BLaER1 (cell line): Measurements from ENCODE around the gene HPCAL1.
A peak's percentile ranks its signal among the peaks of the same experiment; 100 is the strongest.

Experiments used
- H3K27ac ChIP-seq: shearing (Covaris generic); formaldehyde crosslinking; 2 replicates; pipeline ENCODE4 v1.8.1; 2022
- H3K27me3 ChIP-seq: shearing (Covaris generic); formaldehyde crosslinking; 2 replicates; pipeline ENCODE4 v1.8.1; 2022
- H3K36me3 ChIP-seq: shearing (Covaris generic); formaldehyde crosslinking; 2 replicates; pipeline ENCODE4 v1.8.1; 2022
- H3K4me1 ChIP-seq: shearing (Covaris generic); formaldehyde crosslinking; 2 replicates; pipeline ENCODE4 v1.8.1; 2022
- H3K4me2 ChIP-seq: shearing (Covaris generic); formaldehyde crosslinking; 2 replicates; pipeline ENCODE4 v1.8.1; 2022
- H3K4me3 ChIP-seq: shearing (Covaris generic); formaldehyde crosslinking; 2 replicates; pipeline ENCODE4 v1.8.1; 2022
- H3K9ac ChIP-seq: shearing (Covaris generic); formaldehyde crosslinking; 2 replicates; pipeline ENCODE4 v1.8.1; 2022
- H3K9me3 ChIP-seq: shearing (Covaris generic); formaldehyde crosslinking; 2 replicates; pipeline ENCODE4 v1.8.1; 2022
- H4K20me1 ChIP-seq: shearing (Covaris generic); formaldehyde crosslinking; 2 replicates; pipeline ENCODE4 v1.8.1; 2022
- Cebpa-rat ChIP-seq: shearing (Covaris generic); IDR thresholded peaks from 2 replicates; pipeline ENCODE4 v1.8.1; 2022

HPCAL1 gene

GRCh38 chr2:10277293-10278028, 25.2 kb upstream of the HPCAL1 start:
- Histone ChIP-seq H4K20me1 (no peaks in the 10 kb centered on the region), H3K4me1 (peaks cover 7% of the 10 kb centered on the region), H3K4me3 (no peak overlapping the region), H3K27ac (no peak overlapping the region), H3K27me3 (no peaks in the 10 kb centered on the region), H3K9me3 (no peaks in the 10 kb centered on the region), H3K4me2 (no peak overlapping the region), H3K9ac (no peak overlapping the region), H3K36me3 (no peaks in the 10 kb centered on the region)
- TF ChIP-seq Cebpa-rat, result no peak

GRCh38 chr2:10278029-10278762, 24.5 kb upstream of the HPCAL1 start:
- Histone ChIP-seq H3K9ac (no peak overlapping the region), H3K27ac (no peak overlapping the region), H3K4me1 (peaks cover 14% of the 10 kb centered on the region), H3K9me3 (no peaks in the 10 kb centered on the region), H3K27me3 (no peaks in the 10 kb centered on the region), H3K36me3 (no peaks in the 10 kb centered on the region), H4K20me1 (no peaks in the 10 kb centered on the region), H3K4me2 (no peak overlapping the region), H3K4me3 (no peak overlapping the region)
- TF ChIP-seq Cebpa-rat, result no peak

GRCh38 chr2:10278763-10279471, 23.8 kb upstream of the HPCAL1 start:
- Histone ChIP-seq H3K4me2 (no peak overlapping the region), H3K27me3 (no peaks in the 10 kb centered on the region), H4K20me1 (no peaks in the 10 kb centered on the region), H3K36me3 (no peaks in the 10 kb centered on the region), H3K4me3 (no peak overlapping the region), H3K9ac (no peak overlapping the region), H3K9me3 (no peaks in the 10 kb centered on the region), H3K27ac (no peak overlapping the region), H3K4me1 (peaks cover 22% of the 10 kb centered on the region)
- TF ChIP-seq Cebpa-rat, result no peak

GRCh38 chr2:10279472-10279870, 23.2 kb upstream of the HPCAL1 start:
- no peak overlapping the region for H3K9ac ChIP-seq
- H3K9me3 ChIP-seq, result no peaks in the 10 kb centered on the region
- H3K4me1 ChIP-seq, result peaks cover 27% of the 10 kb centered on the region
- no peak for TF ChIP-seq Cebpa-rat
- H3K27ac ChIP-seq, result no peak overlapping the region
- H3K4me3 ChIP-seq, result no peak overlapping the region
- H3K36me3 ChIP-seq, result no peaks in the 10 kb centered on the region
- H4K20me1 ChIP-seq, result no peaks in the 10 kb centered on the region
- H3K4me2 ChIP-seq, result no peak overlapping the region
- no peaks in the 10 kb centered on the region for H3K27me3 ChIP-seq

- Histone ChIP-seq H3K9me3 (no peaks in the 10 kb centered on the region), H3K4me1 (peaks cover 33% of the 10 kb centered on the region), H3K27me3 (no peaks in the 10 kb centered on the region), H4K20me1 (no peaks in the 10 kb centered on the region), H3K36me3 (no peaks in the 10 kb centered on the region), H3K9ac (no peak overlapping the region), H3K4me3 (no peak overlapping the region), H3K4me2 (no peak overlapping the region), H3K27ac (no peak overlapping the region)
- no peak for TF ChIP-seq Cebpa-rat
Observed at GRCh38 chr2:10279946-10280463, 22.7 kb upstream of the HPCAL1 start.

- H3K27ac ChIP-seq, result no peak overlapping the region
- H3K9me3 ChIP-seq, result no peaks in the 10 kb centered on the region
- H3K27me3 ChIP-seq, result no peaks in the 10 kb centered on the region
- no peaks in the 10 kb centered on the region for H4K20me1 ChIP-seq
- peak overlapping the region; percentile 75; the same call in 1 of the 2 replicates for H3K4me2 ChIP-seq
- H3K4me1 ChIP-seq, result peaks cover 51% of the 10 kb centered on the region
- no peak overlapping the region for H3K9ac ChIP-seq
- no peak for TF ChIP-seq Cebpa-rat
- H3K4me3 ChIP-seq, result no peak overlapping the region
- no peaks in the 10 kb centered on the region for H3K36me3 ChIP-seq
Observed at GRCh38 chr2:10281891-10282290, 20.8 kb upstream of the HPCAL1 start.

GRCh38 chr2:10282611-10283105, 20.0 kb upstream of the HPCAL1 start:
- Histone ChIP-seq H3K27me3 (no peaks in the 10 kb centered on the region), H3K36me3 (no peaks in the 10 kb centered on the region), H3K4me1 (peaks cover 55% of the 10 kb centered on the region), H3K4me3 (no peak overlapping the region), H3K9me3 (no peaks in the 10 kb centered on the region), H3K9ac (peak overlapping the region; percentile 32; the same call in 1 of the 2 replicates), H3K4me2 (peak overlapping the region; percentile 75), H4K20me1 (no peaks in the 10 kb centered on the region), H3K27ac (no peak overlapping the region)
- TF ChIP-seq Cebpa-rat, result no peak

- H3K27ac ChIP-seq, result no peak overlapping the region
Observed at GRCh38 chr2:10283106-10284062, 19.3 kb upstream of the HPCAL1 start.

More at GRCh38 chr2:10283106-10284062, 19.3 kb upstream of the HPCAL1 start:
- no peaks in the 10 kb centered on the region for H3K27me3 ChIP-seq
- H3K9me3 ChIP-seq, result no peaks in the 10 kb centered on the region
- H3K4me3 ChIP-seq, result no peak overlapping the region
- peaks cover 55% of the 10 kb centered on the region for H3K4me1 ChIP-seq
- no peaks in the 10 kb centered on the region for H3K36me3 ChIP-seq
- H3K9ac ChIP-seq, result peak overlapping the region; percentile 32; the same call in 1 of the 2 replicates
- peak overlapping the region; percentile 75 for H3K4me2 ChIP-seq
- no peak for TF ChIP-seq Cebpa-rat
- no peaks in the 10 kb centered on the region for H4K20me1 ChIP-seq
